ENCODE measurements around the gene MAN2B1.
"Not testable (repeated sequence)": the region's sequence is repeated elsewhere in the genome, so short reads cannot be mapped to it uniquely, and the experiment has no call there.

- TF ChIP-seq CTCF (IDR thresholded peaks at IDR 0.05 in 4 of 5, conservative IDR thresholded peaks at IDR 0.05 in 1 of 5) = peak in 4 of 5 experiments; percentile 7 to 42 (median 30)
- TF ChIP-seq POLR2A (IDR thresholded peaks at IDR 0.05) = not testable (repeated sequence)
Measured at GRCh38 chr19:12712077-12712476, 45.5 kb upstream of the MAN2B1 start.
